GM12872 (cell line): ENCODE results near the gene SMIM22.

Experiments
- CTCF ChIP-seq: IDR thresholded peaks from 3 replicates; pipeline ENCODE4 v1.5.1; 2011; ENCODE audit warnings: low read depth, mild to moderate bottlenecking, low read length, moderate library complexity; ENCODE audit not compliant: insufficient read depth

SMIM22 gene

GRCh38 chr16:4831616-4832015, 36.4 kb downstream of the SMIM22 start:
- no peak for TF ChIP-seq CTCF

GRCh38 chr16:4832698-4833343, 37.7 kb downstream of the SMIM22 start:
- no peak for TF ChIP-seq CTCF

- TF ChIP-seq CTCF, result no peak
These were observed 38.4 kb downstream of the SMIM22 start for GRCh38 chr16:4833584-4833983.

GRCh38 chr16:4836727-4837126, 41.6 kb downstream of the SMIM22 start:
- TF ChIP-seq CTCF, result no peak

GRCh38 chr16:4837733-4838501, 42.7 kb downstream of the SMIM22 start:
- TF ChIP-seq CTCF, result no peak

- TF ChIP-seq CTCF, result no peak
These were observed 44.8 kb downstream of the SMIM22 start for GRCh38 chr16:4839942-4840341.

- no peak for TF ChIP-seq CTCF
These were observed 45.8 kb downstream of the SMIM22 start for GRCh38 chr16:4840984-4841383.
